ENCODE results near the gene FBXL4. TPM values are rescaled to one million over a fixed set of nuclear protein-coding genes. Genes with fewer than 3 reads are reported as not detected.

Gene FBXL4
- total RNA-seq, 4 donors from 2014 or later: 16.7 to 40.9 (median 35.8) TPM

- intact Hi-C loops (cut with DNase I; ENCODE audit: low total_unique reads): no loop called here
- no peaks in the 10 kb centered on the region for H3K9me3 ChIP-seq
These were observed 36.4 kb upstream of the FBXL4 start for GRCh38 chr6:98984121-98984520.

GRCh38 chr6:98981473-98981872, 33.7 kb upstream of the FBXL4 start:
- H3K4me3 ChIP-seq: no peak overlapping the region
- no peaks in the 10 kb centered on the region for H3K9me3 ChIP-seq
- no peaks in the 10 kb centered on the region for H3K27me3 ChIP-seq
- no peak overlapping the region for H3K27ac ChIP-seq
- intact Hi-C loops (cut with DNase I; ENCODE audit: low total_unique reads): no loop called here
- no peaks in the 10 kb centered on the region for H3K36me3 ChIP-seq
- no peak for DNase-seq
- TF ChIP-seq CTCF (IDR thresholded peaks at IDR 0.05) (no peak), POLR2A (IDR thresholded peaks at IDR 0.05) (no peak)
- H3K4me1 ChIP-seq: no peaks in the 10 kb centered on the region

More at GRCh38 chr6:98984121-98984520, 36.4 kb upstream of the FBXL4 start:
- no peak for DNase-seq
- no peak for TF ChIP-seq CTCF (IDR thresholded peaks at IDR 0.05)
- TF ChIP-seq POLR2A (IDR thresholded peaks at IDR 0.05): no peak
- H3K4me1 ChIP-seq: no peaks in the 10 kb centered on the region
- H3K27ac ChIP-seq: no peak overlapping the region
- no peaks in the 10 kb centered on the region for H3K36me3 ChIP-seq
- no peaks in the 10 kb centered on the region for H3K27me3 ChIP-seq
- no peak overlapping the region for H3K4me3 ChIP-seq

- H3K4me1 ChIP-seq: no peaks in the 10 kb centered on the region
- no peak overlapping the region for H3K27ac ChIP-seq
- no peaks in the 10 kb centered on the region for H3K36me3 ChIP-seq
- no peak overlapping the region for H3K4me3 ChIP-seq
- no peaks in the 10 kb centered on the region for H3K9me3 ChIP-seq
- DNase-seq: no peak
- TF ChIP-seq CTCF (IDR thresholded peaks at IDR 0.05) (no peak), POLR2A (IDR thresholded peaks at IDR 0.05) (no peak)
- H3K27me3 ChIP-seq: no peaks in the 10 kb centered on the region
- intact Hi-C loops (cut with DNase I; ENCODE audit: low total_unique reads): no loop called here
These were observed 33.1 kb upstream of the FBXL4 start for GRCh38 chr6:98980819-98981218.

GRCh38 chr6:98977671-98978292, 30.0 kb upstream of the FBXL4 start:
- Histone ChIP-seq H3K36me3 (no peaks in the 10 kb centered on the region), H3K4me1 (no peaks in the 10 kb centered on the region), H3K9me3 (no peaks in the 10 kb centered on the region), H3K27ac (no peak overlapping the region), H3K4me3 (no peak overlapping the region), H3K27me3 (no peaks in the 10 kb centered on the region)
- no peak for DNase-seq
- intact Hi-C loops (cut with DNase I; ENCODE audit: low total_unique reads): no loop called here
- TF ChIP-seq CTCF (IDR thresholded peaks at IDR 0.05) (no peak), POLR2A (IDR thresholded peaks at IDR 0.05) (no peak)

GRCh38 chr6:98976674-98977385, 29.1 kb upstream of the FBXL4 start:
- no peaks in the 10 kb centered on the region for H3K36me3 ChIP-seq
- no peak overlapping the region for H3K27ac ChIP-seq
- no peak overlapping the region for H3K4me3 ChIP-seq
- intact Hi-C loops (cut with DNase I; ENCODE audit: low total_unique reads): no loop called here
- no peak for TF ChIP-seq CTCF (IDR thresholded peaks at IDR 0.05)
- no peak for TF ChIP-seq POLR2A (IDR thresholded peaks at IDR 0.05)
- H3K9me3 ChIP-seq: no peaks in the 10 kb centered on the region
- DNase-seq: no peak
- no peaks in the 10 kb centered on the region for H3K4me1 ChIP-seq
- no peaks in the 10 kb centered on the region for H3K27me3 ChIP-seq
